ENCODE data around the gene NT5M. TPM values are rescaled to one million over a fixed set of nuclear protein-coding genes. Genes with fewer than 3 reads are reported as not detected.
"Not testable (repeated sequence)": the region's sequence is repeated elsewhere in the genome, so short reads cannot be mapped to it uniquely, and the experiment has no call there.

NT5M gene
- total RNA-seq, 1 donor from 2014 or later: 2.3 TPM

- not testable (repeated sequence) for DNase-seq (ENCODE audit: low spot score)
These were observed 1.5 kb upstream of the NT5M start for GRCh38 chr17:17301659-17302058.

- no peak for DNase-seq (ENCODE audit: low spot score)
These were observed 796 bp downstream of the NT5M start for GRCh38 chr17:17303847-17304490.

GRCh38 chr17:17304521-17304985 lies 1.4 kb downstream of the NT5M start:
- no peak for DNase-seq (ENCODE audit: low spot score)

- DNase-seq (ENCODE audit: low spot score): no peak
These were observed 2.2 kb downstream of the NT5M start for GRCh38 chr17:17305281-17305801.

GRCh38 chr17:17309356-17309755 lies 6.2 kb downstream of the NT5M start:
- DNase-seq (ENCODE audit: low spot score): no peak

GRCh38 chr17:17313350-17313991 lies 10.3 kb downstream of the NT5M start:
- DNase-seq (ENCODE audit: low spot score): peak; percentile 67

- no peak for DNase-seq (ENCODE audit: low spot score)
These were observed 11.4 kb downstream of the NT5M start for GRCh38 chr17:17314501-17315071.

GRCh38 chr17:17315142-17315821 lies 12.1 kb downstream of the NT5M start:
- DNase-seq (ENCODE audit: low spot score): no peak

GRCh38 chr17:17320188-17320910 lies 17.2 kb downstream of the NT5M start:
- DNase-seq (ENCODE audit: low spot score): no peak

GRCh38 chr17:17320911-17321220 lies 17.7 kb downstream of the NT5M start:
- no peak for DNase-seq (ENCODE audit: low spot score)

GRCh38 chr17:17321356-17322025 lies 18.3 kb downstream of the NT5M start:
- no peak for DNase-seq (ENCODE audit: low spot score)

GRCh38 chr17:17322516-17323510 lies 19.6 kb downstream of the NT5M start:
- DNase-seq (ENCODE audit: low spot score): no peak

- no peak for DNase-seq (ENCODE audit: low spot score)
These were observed 21.4 kb downstream of the NT5M start for GRCh38 chr17:17324616-17325015.

- no peak for DNase-seq (ENCODE audit: low spot score)
These were observed 22.1 kb downstream of the NT5M start for GRCh38 chr17:17325228-17325627.

- DNase-seq (ENCODE audit: low spot score): no peak
These were observed 22.6 kb downstream of the NT5M start for GRCh38 chr17:17325816-17326215.

- no peak for DNase-seq (ENCODE audit: low spot score)
These were observed 23.2 kb downstream of the NT5M start for GRCh38 chr17:17326275-17326875.

GRCh38 chr17:17328251-17328650 lies 25.1 kb downstream of the NT5M start:
- DNase-seq (ENCODE audit: low spot score): no peak

GRCh38 chr17:17341452-17341851 lies 38.3 kb downstream of the NT5M start:
- DNase-seq (ENCODE audit: low spot score): no peak

GRCh38 chr17:17342242-17342945 lies 39.2 kb downstream of the NT5M start:
- DNase-seq (ENCODE audit: low spot score): no peak

Data from ureter (tissue), 1 donor.